ENCODE measurements around the gene SH2D3A. TPM values are rescaled to one million over a fixed set of nuclear protein-coding genes. Genes with fewer than 3 reads are reported as not detected.
A peak's percentile ranks its signal among the peaks of the same experiment; 100 is the strongest.

Gene SH2D3A
- total RNA-seq, 1 experiment from 2014 or later = 75.7 TPM

DNA sequence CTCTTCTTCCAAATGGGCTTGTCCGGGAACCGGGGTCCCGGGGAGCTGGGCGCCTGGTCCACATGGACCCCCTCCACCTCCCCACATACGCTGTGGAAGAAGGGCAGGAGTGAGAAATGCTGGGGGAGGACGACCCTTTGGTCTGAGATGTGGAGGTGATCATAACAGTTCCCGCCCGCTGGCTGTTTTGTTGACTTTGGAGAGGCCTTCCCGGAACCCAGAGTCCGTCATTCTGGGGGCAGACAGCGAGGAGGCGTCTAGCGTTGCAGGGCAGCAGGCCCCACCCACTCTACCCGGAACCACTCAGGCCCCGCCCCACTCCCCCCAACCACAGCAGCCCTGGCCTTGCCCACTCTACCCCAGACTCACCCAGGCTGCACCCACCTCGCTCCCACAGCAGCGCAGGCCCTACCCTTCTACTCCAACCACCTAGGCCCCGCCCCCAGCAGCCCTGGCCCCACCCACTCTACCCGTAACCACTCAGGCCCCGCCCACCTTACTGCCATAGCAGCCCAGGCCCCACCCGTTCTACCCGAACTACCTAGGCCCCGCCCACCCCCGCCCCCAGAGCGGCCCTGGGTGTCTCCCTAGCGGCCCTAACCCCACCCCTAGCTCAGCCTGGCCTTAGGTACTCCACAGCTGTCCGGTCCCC, 37.0 kb downstream of the SH2D3A start:
- RAD21 ChIA-PET (ENCODE audit: low non-redundant PET in 1 of 2, low total read pairs in 2 of 2, uncharacterized antibody in 2 of 2, unreplicated experiment in 2 of 2) = interaction anchor here in 1 of 2 experiments (0.7 kb wide), 1 partner anchor 181 kb away, joined by 7 read pairs; no protein-coding TSS in a partner anchor
- Histone ChIP-seq H3K9me3 (ENCODE audit: control insufficient read depth in 1 of 2, insufficient read depth in 1 of 2, low read depth in 1 of 2, low read length in 2 of 2) (no peaks in the 10 kb centered on the region), H2AFZ (ENCODE audit: low read depth, low read length, poor library complexity, severe bottlenecking) (no peak overlapping the region), H3K36me3 (ENCODE audit: control insufficient read depth in 1 of 2, insufficient read depth in 2 of 2, low read length in 2 of 2) (no peaks in the 10 kb centered on the region; a peak in 2 of 4 replicates), H3K9ac (ENCODE audit: low read length) (peak overlapping the region; percentile 39; the same call in 1 of the 2 replicates), H3K79me2 (ENCODE audit: insufficient read depth, low read length) (peaks cover under 1% of the 10 kb centered on the region), H4K20me1 (ENCODE audit: insufficient read depth) (no peaks in the 10 kb centered on the region), H3K4me1 (ENCODE audit: control insufficient read depth in 1 of 2, insufficient read depth in 2 of 2, low read length in 2 of 2) (peaks cover 5 to 16% of the 10 kb centered on the region in 2 experiments), H3K27ac (ENCODE audit: low read depth, low read length) (peak overlapping the region; percentile 29; the same call in 1 of the 2 replicates), H3K4me3 (replicated peaks in 1 of 2; ENCODE audit: low read depth in 1 of 2, low read length in 2 of 2) (peak overlapping the region; percentile 22 to 30; a peak in 3 of 4 replicates), H3K9me2 (ENCODE audit: insufficient read depth) (no peaks in the 10 kb centered on the region), H3K27me3 (ENCODE audit: insufficient read depth, low read length) (no peaks in the 10 kb centered on the region), H3K4me2 (ENCODE audit: low read length) (peak overlapping the region; percentile 59)
- no peak for DNase-seq (ENCODE audit: low read depth, low spot score)
- intact Hi-C loops (cut with micrococcal nuclease) = no loop called here
- no TSS peak for BruUV-seq (replicated peaks)
- CTCF ChIA-PET = no interaction called here
- ATAC-seq = peak; percentile 94
- POLR2A ChIA-PET = interaction anchor here (0.6 kb wide), 2 partner anchors 38 to 129 kb away, joined by 4 to 5 read pairs; no protein-coding TSS in a partner anchor
- TF ChIP-seq, protein P1, sequence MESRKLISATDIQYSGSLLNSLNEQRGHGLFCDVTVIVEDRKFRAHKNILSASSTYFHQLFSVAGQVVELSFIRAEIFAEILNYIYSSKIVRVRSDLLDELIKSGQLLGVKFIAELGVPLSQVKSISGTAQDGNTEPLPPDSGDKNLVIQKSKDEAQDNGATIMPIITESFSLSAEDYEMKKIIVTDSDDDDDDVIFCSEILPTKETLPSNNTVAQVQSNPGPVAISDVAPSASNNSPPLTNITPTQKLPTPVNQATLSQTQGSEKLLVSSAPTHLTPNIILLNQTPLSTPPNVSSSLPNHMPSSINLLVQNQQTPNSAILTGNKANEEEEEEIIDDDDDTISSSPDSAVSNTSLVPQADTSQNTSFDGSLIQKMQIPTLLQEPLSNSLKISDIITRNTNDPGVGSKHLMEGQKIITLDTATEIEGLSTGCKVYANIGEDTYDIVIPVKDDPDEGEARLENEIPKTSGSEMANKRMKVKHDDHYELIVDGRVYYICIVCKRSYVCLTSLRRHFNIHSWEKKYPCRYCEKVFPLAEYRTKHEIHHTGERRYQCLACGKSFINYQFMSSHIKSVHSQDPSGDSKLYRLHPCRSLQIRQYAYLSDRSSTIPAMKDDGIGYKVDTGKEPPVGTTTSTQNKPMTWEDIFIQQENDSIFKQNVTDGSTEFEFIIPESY (IDR thresholded peaks at IDR 0.05; ENCODE audit: extremely low read depth, insufficient replicate concordance, low read length) = no peak
- TF ChIP-seq, protein P2, sequence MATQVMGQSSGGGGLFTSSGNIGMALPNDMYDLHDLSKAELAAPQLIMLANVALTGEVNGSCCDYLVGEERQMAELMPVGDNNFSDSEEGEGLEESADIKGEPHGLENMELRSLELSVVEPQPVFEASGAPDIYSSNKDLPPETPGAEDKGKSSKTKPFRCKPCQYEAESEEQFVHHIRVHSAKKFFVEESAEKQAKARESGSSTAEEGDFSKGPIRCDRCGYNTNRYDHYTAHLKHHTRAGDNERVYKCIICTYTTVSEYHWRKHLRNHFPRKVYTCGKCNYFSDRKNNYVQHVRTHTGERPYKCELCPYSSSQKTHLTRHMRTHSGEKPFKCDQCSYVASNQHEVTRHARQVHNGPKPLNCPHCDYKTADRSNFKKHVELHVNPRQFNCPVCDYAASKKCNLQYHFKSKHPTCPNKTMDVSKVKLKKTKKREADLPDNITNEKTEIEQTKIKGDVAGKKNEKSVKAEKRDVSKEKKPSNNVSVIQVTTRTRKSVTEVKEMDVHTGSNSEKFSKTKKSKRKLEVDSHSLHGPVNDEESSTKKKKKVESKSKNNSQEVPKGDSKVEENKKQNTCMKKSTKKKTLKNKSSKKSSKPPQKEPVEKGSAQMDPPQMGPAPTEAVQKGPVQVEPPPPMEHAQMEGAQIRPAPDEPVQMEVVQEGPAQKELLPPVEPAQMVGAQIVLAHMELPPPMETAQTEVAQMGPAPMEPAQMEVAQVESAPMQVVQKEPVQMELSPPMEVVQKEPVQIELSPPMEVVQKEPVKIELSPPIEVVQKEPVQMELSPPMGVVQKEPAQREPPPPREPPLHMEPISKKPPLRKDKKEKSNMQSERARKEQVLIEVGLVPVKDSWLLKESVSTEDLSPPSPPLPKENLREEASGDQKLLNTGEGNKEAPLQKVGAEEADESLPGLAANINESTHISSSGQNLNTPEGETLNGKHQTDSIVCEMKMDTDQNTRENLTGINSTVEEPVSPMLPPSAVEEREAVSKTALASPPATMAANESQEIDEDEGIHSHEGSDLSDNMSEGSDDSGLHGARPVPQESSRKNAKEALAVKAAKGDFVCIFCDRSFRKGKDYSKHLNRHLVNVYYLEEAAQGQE (IDR thresholded peaks at IDR 0.05; ENCODE audit: low read depth) = no peak
- TF ChIP-seq, protein P3, sequence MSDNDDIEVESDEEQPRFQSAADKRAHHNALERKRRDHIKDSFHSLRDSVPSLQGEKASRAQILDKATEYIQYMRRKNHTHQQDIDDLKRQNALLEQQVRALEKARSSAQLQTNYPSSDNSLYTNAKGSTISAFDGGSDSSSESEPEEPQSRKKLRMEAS (IDR thresholded peaks at IDR 0.05) = no peak

All from HCT116 (cell line).